A673 (cell line): ENCODE data around the gene DDI1. TPM values are rescaled to one million over a fixed set of nuclear protein-coding genes. Genes with fewer than 3 reads are reported as not detected.

ENCODE experiments used
- Bru-seq: library from RNA; stranded (reverse); fragments of 400-500 nt; gene quantifications from one replicate; lab custom pipeline; 2021; lab: Mats Ljungman, UMichigan
- BruChase-seq, 2 experiments: library from RNA; stranded (reverse); fragments of 400-500 nt; gene quantifications; one replicate each; lab custom pipeline; 2021; lab: Mats Ljungman, UMichigan
- BruUV-seq: library from RNA; stranded (reverse); fragments of 400-500 nt; replicated peaks from 2 replicates; lab custom pipeline; 2021; lab: Mats Ljungman, UMichigan
- CTCF ChIA-PET: fragments of 300-600 bp; sonication (Branson Sonifier 250); formaldehyde crosslinking; loops from one replicate; lab custom pipeline; 2022; ENCODE audit warnings: antibody characterized with exemption; lab: Charles Lee
- POLR2A ChIA-PET: fragments of 300-600 bp; sonication (Branson Sonifier 250); formaldehyde crosslinking; loops from one replicate; lab custom pipeline; 2022; ENCODE audit warnings: antibody characterized with exemption; ENCODE audit not compliant: low non-redundant PET; lab: Charles Lee
- DNase-seq: peaks from one replicate; pipeline ENCODE4 v3.0.0-alpha.2; 2015; ENCODE audit warnings: low spot score
- H3K27ac ChIP-seq: fragments of 200-600 bp; sonication (generic); 2 replicates; pipeline ENCODE4 v1.5.1; 2016; ENCODE audit warnings: mixed run types, low read depth, mild to moderate bottlenecking, mixed read lengths, antibody characterized with exemption, low read length; ENCODE audit not compliant: poor library complexity, severe bottlenecking
- H3K27me3 ChIP-seq: fragments of 200-600 bp; sonication (generic); replicated peaks from 2 replicates; pipeline ENCODE4 v1.6.1; 2017; ENCODE audit warnings: mixed run types, low read depth, mild to moderate bottlenecking, mixed read lengths, antibody characterized with exemption, low read length; ENCODE audit not compliant: insufficient read depth, poor library complexity
- H3K36me3 ChIP-seq: fragments of 200-600 bp; sonication (generic); 2 replicates; pipeline ENCODE4 v1.6.1; 2016; ENCODE audit warnings: mixed run types, mild to moderate bottlenecking, mixed read lengths, antibody characterized with exemption, low read length; ENCODE audit not compliant: insufficient read depth, poor library complexity, severe bottlenecking
- H3K4me1 ChIP-seq: fragments of 200-600 bp; sonication (generic); 2 replicates; pipeline ENCODE4 v1.6.1; 2017; ENCODE audit warnings: mixed run types, mild to moderate bottlenecking, mixed read lengths, antibody characterized with exemption, low read length; ENCODE audit not compliant: insufficient read depth, poor library complexity, severe bottlenecking
- H3K4me3 ChIP-seq: fragments of 200-600 bp; sonication (generic); 2 replicates; pipeline ENCODE4 v1.5.1; 2016; ENCODE audit warnings: low read depth, mixed run types, mild to moderate bottlenecking, mixed read lengths, low read length; ENCODE audit not compliant: poor library complexity, severe bottlenecking
- H3K9me3 ChIP-seq: fragments of 200-600 bp; sonication (generic); 2 replicates; pipeline ENCODE4 v1.6.1; 2016; ENCODE audit warnings: mixed run types, low read depth, mild to moderate bottlenecking, mixed read lengths, antibody characterized with exemption, low read length; ENCODE audit not compliant: poor library complexity, severe bottlenecking
- CTCF ChIP-seq: fragments of 300-800, 200-600 bp; sonication (generic); conservative IDR thresholded peaks from 2 replicates; pipeline ENCODE4 v1.5.1; 2017; ENCODE audit warnings: low read depth, mild to moderate bottlenecking, antibody characterized with exemption, low read length, moderate library complexity, mixed read lengths
- EZH2 ChIP-seq: fragments of 200-600 bp; sonication (generic); IDR thresholded peaks from 2 replicates; pipeline ENCODE4 v1.6.1; 2017; ENCODE audit warnings: borderline replicate concordance, low read depth, mild to moderate bottlenecking, mixed read lengths, antibody characterized with exemption, low read length; ENCODE audit not compliant: poor library complexity, severe bottlenecking
- intact Hi-C: fragments of 100-400 bp; cut with micrococcal nuclease; formaldehyde crosslinking; loops from one replicate; pipeline ENCODE4 v1.10.0; 2022; ENCODE audit not compliant: unreplicated experiment
- long read RNA-seq: library from polyadenylated mRNA; stranded (forward); transcript quantifications from one replicate; pipeline ENCODE4 v2.0.0, GENCODE V29; 2022
- total RNA-seq: library from RNA; stranded (reverse); gene quantifications from 2 replicates; pipeline ENCODE4 v1.2.3, GENCODE V29; 2021

The DDI1 gene
- total RNA-seq (not detected in 2 replicates), Bru-seq, nascent RNA (not detected), BruChase-seq, experiment 1, labeled RNA remaining after a 2-hour chase (not detected), BruChase-seq, experiment 2, labeled RNA remaining after a 6-hour chase (not detected)
- long read RNA-seq = 0 reads

GRCh38 chr11:104036588-104036987 lies at the start of gene DDI1:
Gene DDI1, plus strand, starts transcription at chr11:104036640. Its CDS starts 183 bp downstream, at chr11:104036823.
- no peak within 1 kb of the TSS for H3K4me3 ChIP-seq
- no peaks in the 10 kb centered on the region for H3K4me1 ChIP-seq
- intact Hi-C loops = no loop called here
- POLR2A ChIA-PET = no interaction called here
- no peak within 1 kb of the TSS for H3K27ac ChIP-seq
- DNase-seq = no peak
- no peaks in the 10 kb centered on the region for H3K36me3 ChIP-seq
- TF ChIP-seq CTCF = no peak
- TF ChIP-seq EZH2 = no peak
- no TSS peak for BruUV-seq
- H3K9me3 ChIP-seq = no peaks in the 10 kb centered on the region
- no peaks in the 10 kb centered on the region for H3K27me3 ChIP-seq
- CTCF ChIA-PET = no interaction called here

GRCh38 chr11:103987629-103988594 lies 48.5 kb upstream of the DDI1 start:
- ChIA-PET CTCF (no interaction called here), POLR2A (no interaction called here)
- Histone ChIP-seq H3K36me3 (no peaks in the 10 kb centered on the region), H3K4me3 (no peak overlapping the region), H3K9me3 (no peaks in the 10 kb centered on the region), H3K27ac (no peak overlapping the region), H3K4me1 (no peaks in the 10 kb centered on the region), H3K27me3 (no peaks in the 10 kb centered on the region)
- intact Hi-C loops = no loop called here
- no TSS peak for BruUV-seq
- DNase-seq = no peak
- TF ChIP-seq EZH2 = no peak
- peak; percentile 32; the same call in 1 of the 2 replicates for TF ChIP-seq CTCF

GRCh38 chr11:103988595-103988969 lies 47.9 kb upstream of the DDI1 start:
- no peaks in the 10 kb centered on the region for H3K27me3 ChIP-seq
- H3K36me3 ChIP-seq = no peaks in the 10 kb centered on the region
- no peak for DNase-seq
- CTCF ChIA-PET = no interaction called here
- no peaks in the 10 kb centered on the region for H3K4me1 ChIP-seq
- H3K27ac ChIP-seq = no peak overlapping the region
- no peaks in the 10 kb centered on the region for H3K9me3 ChIP-seq
- no peak overlapping the region for H3K4me3 ChIP-seq
- intact Hi-C loops = no loop called here
- TF ChIP-seq CTCF (no peak), EZH2 (no peak)
- POLR2A ChIA-PET = no interaction called here
- BruUV-seq = no TSS peak
